ENCODE results near the gene CDH13.

DNA sequence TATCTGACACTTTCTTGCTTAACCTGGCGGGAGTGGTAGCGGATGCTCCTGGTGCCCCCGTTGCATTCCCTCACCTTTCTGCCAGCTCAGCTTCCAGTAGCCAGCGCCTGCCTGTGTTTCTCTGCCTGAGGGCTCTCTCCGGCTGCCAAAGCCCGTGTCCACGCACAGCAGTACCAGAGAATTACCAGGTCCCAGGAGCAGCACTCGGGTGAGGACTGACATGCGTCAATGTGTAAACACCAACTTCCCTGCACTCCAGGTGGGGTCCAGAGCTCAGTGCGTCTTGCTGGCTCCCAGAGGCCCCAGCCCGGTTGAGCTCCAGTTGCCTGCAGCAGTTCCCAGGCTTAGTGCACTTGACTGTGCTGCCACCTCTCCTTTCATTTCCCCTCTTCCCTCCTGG, 54.8 kb downstream of the CDH13 start:
- TF ChIP-seq, protein P1, sequence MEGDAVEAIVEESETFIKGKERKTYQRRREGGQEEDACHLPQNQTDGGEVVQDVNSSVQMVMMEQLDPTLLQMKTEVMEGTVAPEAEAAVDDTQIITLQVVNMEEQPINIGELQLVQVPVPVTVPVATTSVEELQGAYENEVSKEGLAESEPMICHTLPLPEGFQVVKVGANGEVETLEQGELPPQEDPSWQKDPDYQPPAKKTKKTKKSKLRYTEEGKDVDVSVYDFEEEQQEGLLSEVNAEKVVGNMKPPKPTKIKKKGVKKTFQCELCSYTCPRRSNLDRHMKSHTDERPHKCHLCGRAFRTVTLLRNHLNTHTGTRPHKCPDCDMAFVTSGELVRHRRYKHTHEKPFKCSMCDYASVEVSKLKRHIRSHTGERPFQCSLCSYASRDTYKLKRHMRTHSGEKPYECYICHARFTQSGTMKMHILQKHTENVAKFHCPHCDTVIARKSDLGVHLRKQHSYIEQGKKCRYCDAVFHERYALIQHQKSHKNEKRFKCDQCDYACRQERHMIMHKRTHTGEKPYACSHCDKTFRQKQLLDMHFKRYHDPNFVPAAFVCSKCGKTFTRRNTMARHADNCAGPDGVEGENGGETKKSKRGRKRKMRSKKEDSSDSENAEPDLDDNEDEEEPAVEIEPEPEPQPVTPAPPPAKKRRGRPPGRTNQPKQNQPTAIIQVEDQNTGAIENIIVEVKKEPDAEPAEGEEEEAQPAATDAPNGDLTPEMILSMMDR (IDR thresholded peaks at IDR 0.05 in 4 of 5, conservative IDR thresholded peaks at IDR 0.05 in 1 of 5) = no peak
- TF ChIP-seq POLR2A (IDR thresholded peaks at IDR 0.05) = no peak
